Dedifferentiated amniotic fluid mesenchymal stem cell (primary cell): ENCODE results near the gene SLC12A3.
"Not testable (repeated sequence)": the region's sequence is repeated elsewhere in the genome, so short reads cannot be mapped to it uniquely, and the experiment has no call there.

Experiments
- DNase-seq: peaks from one replicate; pipeline ENCODE4 v3.0.0-alpha.2; 2016; ENCODE audit errors: extremely low spot score

The SLC12A3 gene

DNA sequence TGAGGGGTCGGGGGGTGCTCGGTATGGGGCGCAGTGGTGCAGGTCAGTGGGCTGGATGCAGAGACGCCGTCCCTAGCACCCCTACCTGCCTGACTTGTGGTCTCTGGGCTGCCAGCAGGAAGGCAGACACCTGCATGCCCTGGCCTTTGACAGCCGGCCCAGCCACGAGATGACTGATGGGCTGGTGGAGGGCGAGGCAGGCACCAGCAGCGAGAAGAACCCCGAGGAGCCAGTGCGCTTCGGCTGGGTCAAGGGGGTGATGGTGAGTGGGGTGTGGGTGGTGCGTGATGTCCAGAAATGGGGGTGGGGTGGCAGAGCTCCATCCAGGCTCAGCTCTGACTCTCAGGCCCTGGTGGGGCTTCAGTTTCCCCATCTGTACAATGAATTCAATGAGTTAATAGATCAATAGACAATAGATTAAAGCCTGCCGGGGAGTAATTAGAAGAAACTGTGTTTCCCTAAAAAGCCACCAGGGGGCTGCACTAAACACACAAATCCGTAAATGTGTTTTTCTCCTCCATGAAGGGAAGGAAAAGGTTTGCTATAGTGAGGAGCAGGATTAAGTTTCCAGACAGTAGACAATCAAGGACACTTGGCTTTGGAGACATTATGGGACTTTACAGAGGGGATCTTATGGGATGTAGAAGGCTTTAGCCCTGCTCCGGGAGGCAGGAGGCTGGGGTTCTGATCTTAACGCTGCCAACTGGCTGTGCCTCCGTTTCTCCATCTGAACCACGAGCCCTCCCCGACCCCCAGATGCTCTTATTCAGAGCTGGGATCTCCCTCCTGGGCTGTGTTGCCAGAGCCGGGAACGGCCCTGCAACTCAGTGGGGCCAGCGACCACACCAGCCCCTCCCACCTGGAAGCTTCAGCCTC, 2.2 kb downstream of the SLC12A3 start:
- peak; percentile 74 for DNase-seq

DNA sequence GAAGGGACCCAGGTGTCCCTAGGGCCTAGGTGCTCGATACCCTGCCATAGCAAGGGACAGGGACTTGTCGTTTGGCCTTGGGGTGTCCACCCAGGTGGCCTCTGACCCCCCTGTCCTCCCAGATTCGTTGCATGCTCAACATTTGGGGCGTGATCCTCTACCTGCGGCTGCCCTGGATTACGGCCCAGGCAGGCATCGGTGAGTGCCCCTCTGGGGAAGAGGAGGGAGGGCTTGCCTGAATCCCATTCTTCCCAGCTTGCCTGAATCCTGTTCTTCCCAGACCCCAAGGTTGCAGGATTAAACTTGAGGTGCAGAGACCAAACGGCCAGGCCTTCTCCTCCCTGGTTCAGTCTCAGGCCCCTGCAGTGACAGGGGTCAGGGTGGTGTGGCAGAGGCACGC, 3.2 kb downstream of the SLC12A3 start:
- DNase-seq = no peak

DNA sequence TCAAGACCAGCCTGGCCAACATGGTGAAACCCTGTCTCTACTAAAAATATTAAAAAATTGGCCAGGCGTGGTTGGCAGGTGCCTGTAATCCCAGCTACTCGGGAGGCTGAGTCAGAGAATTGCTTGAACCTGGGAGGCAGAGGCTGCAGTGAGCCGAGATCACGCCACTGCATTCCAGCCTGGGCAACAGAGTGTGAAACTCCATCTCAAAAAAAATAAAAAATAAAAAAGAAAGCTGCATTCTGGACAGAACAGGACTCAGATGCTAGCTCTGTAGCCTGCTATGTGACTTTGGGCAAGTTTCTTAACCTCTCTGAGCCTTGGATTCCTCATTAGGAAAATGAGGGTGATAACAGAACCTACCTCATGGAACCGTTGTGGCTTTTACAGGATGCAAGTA, 3.8 kb downstream of the SLC12A3 start:
- not testable (repeated sequence) for DNase-seq

DNA sequence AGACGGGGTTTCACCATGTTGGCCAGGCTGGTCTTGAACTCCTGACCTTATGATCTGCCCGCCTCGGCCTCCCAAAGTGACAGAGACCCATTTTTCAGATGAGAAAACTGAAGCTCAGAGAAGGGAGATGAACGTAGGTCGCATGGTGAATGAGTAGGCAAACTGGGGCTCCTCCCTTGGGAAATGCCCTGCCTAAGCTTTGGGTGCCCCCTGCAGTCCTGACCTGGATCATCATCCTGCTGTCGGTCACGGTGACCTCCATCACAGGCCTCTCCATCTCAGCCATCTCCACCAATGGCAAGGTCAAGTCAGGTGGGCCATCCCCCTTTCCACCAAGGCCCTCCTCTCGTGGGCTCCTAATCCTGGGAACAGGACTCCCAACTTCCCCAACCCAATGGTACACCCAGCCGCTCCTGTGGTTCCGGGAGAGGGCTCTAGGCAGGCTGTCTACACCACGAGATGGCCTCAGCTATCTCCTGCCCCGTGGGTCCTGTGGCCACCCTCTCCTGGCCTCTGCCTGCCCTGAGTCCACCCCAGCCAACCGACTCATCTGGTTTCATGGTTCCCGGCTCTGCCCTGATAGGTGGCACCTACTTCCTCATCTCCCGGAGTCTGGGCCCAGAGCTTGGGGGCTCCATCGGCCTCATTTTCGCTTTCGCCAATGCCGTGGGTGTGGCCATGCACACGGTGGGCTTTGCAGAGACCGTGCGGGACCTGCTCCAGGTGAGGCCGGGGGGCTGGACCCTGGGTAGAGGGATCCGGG, 4.7 kb downstream of the SLC12A3 start:
- DNase-seq = no peak

DNA sequence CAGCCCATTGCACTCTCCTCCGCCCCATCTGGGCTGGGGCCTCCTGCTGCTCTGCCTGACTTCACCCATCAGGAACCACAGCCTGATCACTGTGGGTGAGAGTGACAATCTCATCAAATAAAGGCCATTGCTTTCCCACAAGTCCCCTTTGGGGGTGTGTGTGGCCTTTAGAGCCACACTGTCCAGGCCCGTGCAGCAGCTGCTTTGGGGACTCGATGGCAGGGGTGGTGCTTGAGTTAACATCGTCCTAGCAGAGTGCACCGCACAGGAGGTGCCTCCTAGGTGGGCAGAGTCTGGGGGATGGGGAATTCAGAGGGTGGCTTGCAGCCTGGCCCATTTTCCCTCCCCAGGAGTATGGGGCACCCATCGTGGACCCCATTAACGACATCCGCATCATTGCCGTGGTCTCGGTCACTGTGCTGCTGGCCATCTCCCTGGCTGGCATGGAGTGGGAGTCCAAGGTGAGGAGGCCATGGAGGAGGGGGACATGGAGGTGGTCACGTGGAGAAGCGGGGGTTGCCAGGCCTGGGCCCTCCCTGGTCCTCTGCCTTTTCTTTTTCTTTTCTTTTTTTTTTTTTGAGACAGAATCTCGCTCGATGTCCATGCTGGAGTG, 5.4 kb downstream of the SLC12A3 start:
- DNase-seq = no peak

DNA sequence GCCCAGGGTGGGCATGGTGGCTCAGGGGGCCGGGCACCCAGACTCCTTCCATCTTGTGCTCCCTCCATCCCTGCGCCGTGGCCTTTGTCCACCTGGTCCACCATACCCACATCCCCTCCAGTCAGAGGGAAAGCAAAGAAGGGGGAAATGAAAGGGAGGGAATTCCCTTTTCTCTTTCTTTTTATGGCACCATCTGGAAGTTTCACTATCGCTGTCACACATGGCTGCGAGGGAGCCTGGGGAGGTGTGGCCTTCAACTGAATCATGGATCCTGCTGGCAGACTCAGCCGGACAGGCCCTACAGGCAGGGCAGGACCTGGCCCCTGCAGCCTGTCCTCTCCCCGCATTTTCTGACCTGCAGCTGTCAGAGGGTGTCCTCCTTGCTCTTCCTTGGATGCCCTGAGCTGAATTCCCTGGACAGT, 6.2 kb downstream of the SLC12A3 start:
- DNase-seq = peak; percentile 26

DNA sequence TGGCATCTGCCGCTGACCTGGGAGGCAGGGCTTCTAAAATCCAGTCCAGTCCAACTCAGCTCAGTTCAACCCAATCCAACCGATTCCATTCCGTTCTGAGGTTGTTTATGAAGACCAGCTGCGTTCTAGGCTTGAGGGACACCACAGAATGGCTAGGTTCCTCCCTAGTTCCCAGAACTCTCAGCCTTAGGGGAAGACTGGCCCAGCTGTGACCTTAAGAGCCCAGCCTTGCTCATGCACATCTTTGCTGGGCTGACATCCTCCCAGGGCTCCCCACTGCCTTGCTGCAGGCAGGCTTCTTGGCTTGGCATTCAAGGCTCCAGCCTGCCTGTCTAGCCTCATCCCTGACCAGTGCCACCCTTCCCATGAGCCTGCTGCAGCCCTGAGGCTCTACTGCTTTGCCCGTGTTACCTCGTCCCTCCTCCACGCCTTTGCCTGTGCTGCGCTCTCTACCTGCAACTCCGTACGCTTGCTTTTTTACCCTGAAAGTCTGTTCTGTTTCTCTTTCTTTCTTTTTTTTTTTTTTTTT, 7.9 kb downstream of the SLC12A3 start:
- DNase-seq = no peak

DNA sequence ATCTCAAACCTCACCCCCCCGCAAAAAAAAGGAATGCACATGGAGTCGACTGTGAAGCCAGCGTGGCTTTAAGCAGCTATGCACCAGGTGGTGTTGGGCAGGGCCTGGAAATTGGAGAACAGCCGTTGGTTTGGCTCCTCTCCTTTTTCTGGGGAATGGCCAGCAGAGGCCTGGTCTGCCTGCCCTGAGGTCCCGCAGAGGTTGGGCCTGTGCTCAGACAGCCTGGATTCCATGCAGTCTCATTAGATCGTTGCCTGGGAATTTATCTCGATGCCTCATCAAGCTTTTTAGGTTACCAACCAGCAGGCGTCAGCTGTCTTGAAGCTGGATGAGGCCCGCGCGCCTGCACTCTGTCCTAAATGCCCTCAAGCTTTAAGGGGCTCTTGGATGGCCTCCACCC, 9.8 kb downstream of the SLC12A3 start:
- DNase-seq = no peak

DNA sequence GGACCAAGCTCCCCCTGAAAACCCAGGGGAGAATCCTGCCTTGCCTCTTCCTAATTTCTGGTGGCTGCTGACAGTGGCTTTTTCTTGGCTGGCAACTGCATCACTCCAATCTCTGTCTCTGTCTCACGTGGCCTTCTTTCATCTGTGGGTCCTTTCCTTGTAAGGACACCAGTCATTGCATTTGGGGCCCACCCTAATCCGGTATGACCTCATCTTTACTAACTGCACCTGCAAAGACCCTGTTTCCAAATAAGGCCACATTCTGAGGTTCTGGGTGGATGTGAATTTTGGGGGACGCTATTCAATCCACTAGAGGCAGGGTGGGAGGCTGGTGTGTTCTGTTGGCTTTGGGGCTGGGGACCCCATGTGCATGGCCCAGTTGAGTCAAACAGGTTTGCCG, 11.0 kb downstream of the SLC12A3 start:
- DNase-seq = no peak

DNA sequence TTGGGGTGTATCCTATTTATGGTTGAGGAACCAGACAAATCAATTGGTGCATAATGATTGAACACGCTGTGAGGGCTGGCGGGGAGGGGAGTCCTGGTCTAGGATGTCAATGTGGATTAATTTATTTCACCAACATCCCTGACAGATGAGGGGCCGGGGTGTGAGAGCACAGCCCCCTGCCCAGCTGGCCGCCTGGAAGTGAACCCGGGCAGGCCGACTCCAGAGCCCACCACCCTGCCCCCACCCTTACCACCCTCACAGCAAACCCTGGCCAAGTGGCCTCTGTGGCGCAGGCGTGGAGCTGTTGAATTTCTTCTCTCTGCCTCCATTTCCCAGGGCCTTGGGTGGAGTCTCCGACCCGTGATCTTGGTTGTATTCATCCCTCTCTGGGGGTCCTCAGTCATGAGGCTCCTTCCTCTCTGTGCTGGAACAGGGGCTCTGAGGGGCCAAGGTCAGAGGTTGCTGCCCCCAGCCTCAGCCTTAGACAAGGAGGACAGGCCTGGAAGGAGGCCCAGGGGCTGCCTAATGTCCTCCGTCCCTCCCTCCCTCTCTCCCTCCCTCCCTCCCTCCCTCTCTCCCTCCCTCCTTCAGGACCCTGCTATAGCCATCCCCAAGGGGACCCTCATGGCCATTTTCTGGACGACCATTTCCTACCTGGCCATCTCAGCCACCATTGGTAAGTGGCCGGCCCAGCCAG, 12.6 kb downstream of the SLC12A3 start:
- no peak for DNase-seq

DNA sequence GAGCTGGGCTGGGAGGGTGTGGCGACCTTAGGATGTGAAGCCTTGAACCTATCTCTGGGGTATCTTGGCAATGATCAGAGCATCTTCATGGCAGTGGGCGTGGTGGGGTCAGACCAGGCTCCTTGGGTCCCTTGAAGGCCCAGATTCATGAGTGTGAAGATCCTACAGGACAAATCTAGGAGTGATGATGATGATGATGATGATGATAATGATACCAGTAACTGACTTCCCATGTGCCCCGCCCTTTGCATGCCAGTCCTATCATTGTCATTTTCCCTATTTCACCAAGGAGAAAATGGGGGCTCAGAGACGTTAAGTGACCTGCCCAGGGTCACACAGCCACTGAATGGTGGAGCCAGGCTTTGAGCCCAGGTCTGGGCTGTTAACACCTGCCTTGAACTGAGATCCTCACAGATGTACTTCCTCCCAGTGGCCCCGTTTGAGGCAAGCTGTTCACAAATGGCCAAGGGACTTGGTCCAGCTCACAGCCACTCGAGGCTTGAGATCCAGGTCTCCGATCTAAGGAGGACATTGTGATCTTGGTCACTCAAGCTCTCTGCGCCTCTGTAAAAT, 13.4 kb downstream of the SLC12A3 start:
- DNase-seq = no peak

DNA sequence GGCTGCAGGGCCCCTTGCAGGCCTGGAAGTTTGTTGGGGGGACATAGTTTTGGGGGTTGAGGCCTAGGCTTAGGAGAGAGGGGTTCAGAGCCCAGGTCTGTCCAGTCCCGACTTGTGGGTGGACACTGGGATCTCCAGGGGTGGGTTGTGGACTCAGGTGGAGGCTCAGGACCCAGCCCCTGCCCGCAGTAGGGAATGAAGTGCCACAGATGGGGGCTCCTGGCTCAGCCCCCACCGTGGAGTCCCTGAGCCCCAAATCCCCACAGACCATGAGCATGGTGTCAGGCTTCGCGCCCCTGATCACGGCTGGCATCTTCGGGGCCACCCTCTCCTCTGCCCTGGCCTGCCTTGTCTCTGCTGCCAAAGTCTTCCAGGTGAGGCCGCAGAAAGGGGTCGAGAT, 14.3 kb downstream of the SLC12A3 start:
- DNase-seq = no peak

DNA sequence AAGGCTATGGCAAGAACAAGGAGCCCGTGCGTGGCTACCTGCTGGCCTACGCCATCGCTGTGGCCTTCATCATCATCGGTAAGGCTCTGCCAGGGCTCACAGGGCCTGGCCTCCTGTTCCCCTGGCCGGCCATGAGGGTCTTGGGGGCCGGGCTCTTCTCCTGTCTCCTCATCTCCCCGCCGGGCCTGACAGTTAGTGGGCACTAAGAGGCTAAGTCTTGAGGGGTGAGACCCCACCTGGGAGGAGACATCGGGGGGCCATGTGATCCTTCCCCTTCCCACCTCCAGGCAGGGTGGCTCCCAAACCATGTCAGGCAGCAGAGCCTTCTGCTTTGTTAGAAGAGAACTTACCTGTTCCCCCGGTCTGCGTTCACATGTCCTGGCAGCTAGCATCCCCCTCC, 15.2 kb downstream of the SLC12A3 start:
- no peak for DNase-seq

DNA sequence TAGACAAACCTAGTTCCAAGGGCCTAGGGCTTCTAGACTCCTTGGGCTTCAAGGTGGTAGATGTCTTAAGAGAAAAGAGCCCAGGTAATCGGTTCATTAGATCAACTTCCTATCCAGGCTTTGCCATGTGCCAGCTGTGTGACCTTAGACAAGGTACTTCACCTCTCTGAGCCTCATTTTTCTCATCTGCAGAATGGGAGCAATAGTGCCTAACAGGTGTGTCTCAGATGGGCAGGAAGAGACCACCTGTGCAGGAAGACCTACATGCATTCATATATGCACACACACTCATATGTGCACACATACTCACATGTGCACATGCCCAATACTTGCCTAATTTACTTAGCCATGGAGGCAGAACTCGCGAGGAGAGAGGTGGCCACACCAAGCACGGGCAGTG, 15.7 kb downstream of the SLC12A3 start:
- no peak for DNase-seq

DNA sequence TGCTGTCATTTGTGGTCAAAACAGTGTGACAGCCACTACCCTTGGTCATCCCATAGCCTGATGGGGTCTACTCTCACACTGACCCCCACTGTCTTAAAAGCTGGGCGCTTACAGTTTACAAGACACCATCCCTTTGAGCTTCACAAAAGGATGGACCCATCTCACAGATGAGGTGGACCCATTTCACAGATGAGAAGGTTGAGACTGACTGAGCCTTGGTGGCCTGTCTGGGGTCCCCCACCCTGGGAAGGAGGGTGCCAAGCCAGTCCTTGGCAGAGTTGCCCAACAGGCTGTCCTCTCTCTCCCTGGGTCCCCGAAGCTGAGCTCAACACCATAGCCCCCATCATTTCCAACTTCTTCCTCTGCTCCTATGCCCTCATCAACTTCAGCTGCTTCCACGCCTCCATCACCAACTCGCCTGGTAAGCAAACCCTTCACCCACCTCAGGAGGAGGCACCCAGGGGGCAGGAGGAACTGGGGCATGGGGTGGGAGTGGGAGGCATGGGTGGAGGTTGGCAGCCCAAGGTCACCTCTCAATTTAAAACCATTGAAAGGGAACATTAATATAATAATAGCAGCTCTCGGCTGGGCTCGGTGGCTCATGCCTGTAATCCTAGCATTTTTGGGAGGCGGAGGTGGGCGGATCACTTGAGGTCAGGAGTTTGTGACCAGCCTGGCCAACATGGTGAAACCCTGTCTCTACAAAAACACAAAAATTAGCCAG, 17.2 kb downstream of the SLC12A3 start:
- DNase-seq = no peak

DNA sequence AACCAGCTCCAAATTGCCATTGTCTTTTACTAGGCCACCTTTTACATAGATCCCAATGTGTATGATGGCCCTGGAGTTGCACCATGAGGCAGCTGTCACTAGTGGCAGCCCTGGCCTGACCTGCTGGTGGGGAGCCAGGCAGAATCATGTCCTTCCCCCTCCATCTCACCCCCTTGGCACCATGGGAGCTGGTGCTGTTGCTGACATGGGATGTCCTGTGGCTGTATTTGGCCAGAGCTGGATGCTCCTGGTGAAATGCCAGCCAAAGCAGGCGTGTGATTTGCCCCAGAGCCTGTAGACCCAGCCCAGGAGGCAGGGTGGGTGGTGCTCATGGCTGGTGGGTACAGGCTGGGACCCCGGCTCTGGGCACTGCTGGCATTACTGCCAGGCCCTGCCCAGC, 18.6 kb downstream of the SLC12A3 start:
- no peak for DNase-seq

DNA sequence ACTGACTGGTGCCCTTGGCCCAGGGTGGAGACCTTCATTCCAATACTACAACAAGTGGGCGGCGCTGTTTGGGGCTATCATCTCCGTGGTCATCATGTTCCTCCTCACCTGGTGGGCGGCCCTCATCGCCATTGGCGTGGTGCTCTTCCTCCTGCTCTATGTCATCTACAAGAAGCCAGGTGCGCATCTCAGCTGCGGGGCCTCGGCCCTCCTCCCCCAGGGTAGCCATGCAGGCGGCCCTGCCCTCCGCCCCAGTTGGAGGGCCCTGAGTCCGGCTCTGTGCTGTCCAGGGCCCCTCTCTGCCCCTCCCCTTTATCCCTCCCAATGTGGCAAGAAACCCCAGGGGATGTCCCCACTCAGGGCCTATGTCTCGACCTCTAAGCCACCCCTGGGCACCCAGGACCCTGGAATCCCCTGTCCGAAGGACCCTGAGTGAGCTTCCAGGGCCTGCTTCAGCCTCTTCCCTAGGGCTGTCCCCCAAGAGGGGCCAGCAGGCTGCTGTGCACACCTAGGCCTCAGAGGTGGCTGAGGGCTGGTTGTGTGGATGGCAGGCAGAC, 19.1 kb downstream of the SLC12A3 start:
- no peak for DNase-seq

DNA sequence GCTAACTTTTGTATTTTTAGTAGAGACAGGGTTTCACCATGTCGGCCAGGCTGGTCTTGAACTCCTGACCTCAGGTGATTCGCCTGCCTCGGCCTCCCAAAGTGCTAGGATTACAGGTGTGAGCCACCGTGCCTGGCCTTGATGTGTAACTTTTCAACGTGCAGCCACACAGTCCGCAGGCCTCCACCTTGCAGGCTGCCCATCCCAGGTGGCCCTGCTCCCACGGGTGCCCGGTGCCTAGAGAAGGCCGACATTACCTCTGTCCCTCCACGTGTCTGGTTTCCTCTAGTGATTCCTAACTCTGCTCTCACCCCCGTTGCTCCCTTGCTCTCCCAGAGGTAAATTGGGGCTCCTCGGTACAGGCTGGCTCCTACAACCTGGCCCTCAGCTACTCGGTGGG, 19.9 kb downstream of the SLC12A3 start:
- not testable (repeated sequence) for DNase-seq

DNA sequence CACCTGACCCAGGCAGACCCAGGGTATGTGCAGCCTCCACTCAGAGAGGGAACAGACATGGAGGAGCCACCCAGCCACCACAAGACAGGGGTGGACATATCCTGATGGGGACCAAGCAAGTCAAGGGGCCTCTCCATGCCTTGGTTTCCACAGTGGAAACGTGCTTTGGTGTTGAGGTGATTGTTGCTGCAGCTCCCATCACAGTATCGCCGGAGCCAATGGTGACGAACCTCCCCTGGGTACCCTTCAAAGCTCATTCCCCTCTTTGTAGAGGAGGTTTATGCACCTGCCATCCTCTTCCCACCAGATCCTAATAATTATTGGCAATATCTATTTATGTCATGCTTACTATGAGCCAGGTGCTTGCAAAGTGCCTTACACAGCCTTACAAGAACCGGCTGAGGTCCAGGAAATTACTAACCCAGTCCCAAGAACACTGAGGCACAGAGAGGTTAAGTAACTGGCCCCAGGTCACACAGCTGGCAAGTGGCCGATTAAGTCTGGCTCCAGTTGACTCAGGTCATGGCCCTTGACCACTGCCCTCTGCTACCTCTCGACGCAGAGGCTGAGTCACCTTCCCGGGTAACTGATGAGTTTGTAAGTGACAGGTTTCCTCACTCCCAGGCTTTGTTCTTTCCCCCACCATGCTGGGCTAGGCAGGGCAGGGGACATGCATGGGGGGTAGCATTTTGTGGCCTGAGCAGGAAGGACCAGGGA, 20.6 kb downstream of the SLC12A3 start:
- DNase-seq = no peak

DNA sequence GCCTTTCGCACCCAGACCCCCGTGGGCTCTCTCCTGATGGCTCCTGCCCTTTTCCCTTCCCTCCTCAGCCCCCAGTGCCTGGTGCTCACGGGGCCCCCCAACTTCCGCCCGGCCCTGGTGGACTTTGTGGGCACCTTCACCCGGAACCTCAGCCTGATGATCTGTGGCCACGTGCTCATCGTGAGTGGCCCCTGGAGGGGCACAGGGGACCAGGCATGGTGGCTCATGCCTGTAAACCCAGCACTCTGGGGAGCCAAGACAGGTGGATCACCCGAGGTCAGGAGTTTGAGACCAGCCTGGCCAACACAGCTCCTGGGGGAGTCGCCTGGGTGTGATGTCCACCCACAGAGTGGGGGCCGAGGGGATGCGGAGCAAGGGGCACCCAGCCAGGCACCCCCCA, 21.3 kb downstream of the SLC12A3 start:
- no peak for DNase-seq
